ENCODE results near the gene BBS9. TPM values are rescaled to one million over a fixed set of nuclear protein-coding genes. Genes with fewer than 3 reads are reported as not detected.

BBS9 gene
- total and polyA plus RNA-seq, 9 of the 15 experiments (the other 6 are each of a cell fraction or from before 2014, with no cell fraction given), result 0.77 to 3.3 (median 2.4) TPM

- TF ChIP-seq THRB (CRISPR knock-in tag; conservative IDR thresholded peaks at IDR 0.05) (no peak), ZKSCAN3 (CRISPR knock-in tag; IDR thresholded peaks at IDR 0.05) (no peak), MGA (IDR thresholded peaks at IDR 0.05) (no peak), RBM15 (IDR thresholded peaks at IDR 0.05; ENCODE audit: insufficient read depth, low read length) (no peak), BCLAF1 (IDR thresholded peaks at IDR 0.05; ENCODE audit: borderline replicate concordance in 1 of 2, control insufficient read depth in 1 of 2, low read depth in 2 of 2, low read length in 1 of 2) (no peak)
Observed at GRCh38 chr7:33339074-33339790, 209.9 kb downstream of the BBS9 start (continued).

All from K562 (cell line).